A549 (cell line): ENCODE results near the gene PHF2. TPM values are rescaled to one million over a fixed set of nuclear protein-coding genes. Genes with fewer than 3 reads are reported as not detected.

Source experiments
- ATAC-seq, 2 experiments: fragments of 200-7000 bp in 1 of 2; fragments of >200 bp in 1 of 2; cut with Nextera tagmentation in 1 of 2; cut with Tn5 transposase in 1 of 2; 3 replicates each; pipeline versions ENCODE4 v1.8.0 to v1.9.1; 2018 to 2020; ENCODE audit warnings: mild to moderate bottlenecking in 1 of 2, moderate library complexity in 1 of 2
- CTCF ChIA-PET: fragments of 300-600 bp; sonication (Branson Sonifier 250); formaldehyde crosslinking; extraction: SDS; loops from one replicate; lab custom pipeline; 2021; ENCODE audit warnings: antibody characterized with exemption, inconsistent platforms; lab: Yijun Ruan, JAX
- POLR2A ChIA-PET: fragments of 350-600 bp; formaldehyde crosslinking; extraction: SDS; loops from one replicate; lab custom pipeline; 2021; ENCODE audit warnings: antibody characterized with exemption, inconsistent platforms; lab: Yijun Ruan, JAX
- DNase-seq, 2 experiments: peaks; one replicate each; pipeline versions ENCODE4 v3.0.0 to v3.0.0-alpha.2; 2011 to 2016; ENCODE audit warnings: low read depth in 1 of 2, low spot score in 1 of 2
- FAIRE-seq: peaks from 2 replicates; lab custom pipeline; 2011; peaks lifted over from hg19 to GRCh38; lab: Jason Lieb, UNC
- H3K27ac ChIP-seq, 2 experiments: fragments of >200 bp; sonication (Bioruptor Twin); formaldehyde crosslinking; 3 replicates each; pipeline ENCODE4 v1.5.1; 2016 to 2017
- H3K4me1 ChIP-seq: fragments of >200 bp; sonication (Bioruptor Twin); formaldehyde crosslinking; 3 replicates; pipeline ENCODE4 v1.6.1; 2016
- H3K4me2 ChIP-seq: fragments of >200 bp; sonication (Bioruptor Twin); formaldehyde crosslinking; 3 replicates; pipeline ENCODE4 v1.6.1; 2016
- H3K4me3 ChIP-seq: fragments of >200 bp; sonication (Bioruptor Twin); formaldehyde crosslinking; 3 replicates; pipeline ENCODE4 v1.5.1; 2016
- H3K9me3 ChIP-seq: fragments of >200 bp; sonication (Bioruptor Twin); formaldehyde crosslinking; 3 replicates; pipeline ENCODE4 v1.6.1; 2016
- BHLHE40 ChIP-seq: IDR thresholded peaks from 2 replicates; pipeline ENCODE4 v1.6.1; 2012; ENCODE audit warnings: low read depth, low read length, inconsistent platforms
- CBX2 ChIP-seq: fragments of 200-600 bp; sonication (generic); IDR thresholded peaks from 2 replicates; pipeline ENCODE4 v1.6.1; 2016; ENCODE audit warnings: low read depth, mild to moderate bottlenecking, borderline replicate concordance
- CEBPB ChIP-seq, 2 experiments: fragments of >200 bp in 1 of 2; sonication (Bioruptor Twin) in 1 of 2; formaldehyde crosslinking in 1 of 2; IDR thresholded peaks; 2 replicates each; pipeline ENCODE4 v1.6.1; 2012 to 2016
- CHD4 ChIP-seq: fragments of 200-600 bp; sonication (generic); IDR thresholded peaks from 2 replicates; pipeline ENCODE4 v1.6.1; 2016; ENCODE audit warnings: antibody characterized with exemption, mild to moderate bottlenecking, borderline replicate concordance
- CTCF ChIP-seq: fragments of >200 bp; sonication (Bioruptor Twin); formaldehyde crosslinking; IDR thresholded peaks from 3 replicates; pipeline ENCODE4 v1.5.1; 2016
- E2F6 ChIP-seq: IDR thresholded peaks from 2 replicates; pipeline ENCODE4 v1.6.1; 2012; ENCODE audit warnings: low read depth, borderline replicate concordance
- EHMT2 ChIP-seq: fragments of 200-600 bp; sonication (generic); IDR thresholded peaks from 2 replicates; pipeline ENCODE4 v1.6.1; 2016; ENCODE audit warnings: antibody characterized with exemption, low read depth, mild to moderate bottlenecking, moderate library complexity
- EP300 ChIP-seq, 2 experiments: fragments of >200 bp; sonication (Bioruptor Twin); formaldehyde crosslinking; IDR thresholded peaks; 2 replicates in 1 of 2; 3 replicates in 1 of 2; pipeline ENCODE4 v1.6.1; 2016 to 2017
- HES2 ChIP-seq: fragments of >200 bp; sonication (Bioruptor Twin); formaldehyde crosslinking; IDR thresholded peaks from 2 replicates; pipeline ENCODE4 v1.6.1; 2016
- HMGXB4 ChIP-seq: fragments of 250-450 bp; sonication (Bioruptor Pico); IDR thresholded peaks from 2 replicates; pipeline ENCODE4 v1.5.0; 2021; ENCODE audit warnings: mild to moderate bottlenecking, moderate library complexity, borderline replicate concordance
- HOXB5 ChIP-seq: fragments of 250-450 bp; sonication (Bioruptor Pico); IDR thresholded peaks from 2 replicates; pipeline ENCODE4 v1.5.0; 2020; ENCODE audit warnings: mild to moderate bottlenecking, moderate library complexity
- JUN ChIP-seq, 2 experiments: fragments of >200 bp; sonication (Bioruptor Twin); formaldehyde crosslinking; IDR thresholded peaks; 2 replicates in 1 of 2; 3 replicates in 1 of 2; pipeline ENCODE4 v1.6.1; 2016 to 2017
- KDM1A ChIP-seq: fragments of 200-600 bp; sonication (generic); IDR thresholded peaks from 2 replicates; pipeline ENCODE4 v1.6.1; 2016; ENCODE audit warnings: low read depth, mild to moderate bottlenecking
- KDM5A ChIP-seq: fragments of 200-600 bp; sonication (generic); IDR thresholded peaks from 2 replicates; pipeline ENCODE4 v1.6.1; 2016; ENCODE audit warnings: antibody characterized with exemption, mild to moderate bottlenecking
- NFE2L2 ChIP-seq: fragments of 150-350 bp; conservative IDR thresholded peaks from 2 replicates; pipeline ENCODE4 v1.6.1; 2014; ENCODE audit warnings: low read length
- PHF8 ChIP-seq: fragments of 200-600 bp; sonication (generic); IDR thresholded peaks from 2 replicates; pipeline ENCODE4 v1.6.1; 2016; ENCODE audit warnings: low read depth, mild to moderate bottlenecking, antibody characterized with exemption, moderate library complexity, borderline replicate concordance
- RFX5 ChIP-seq: fragments of 450-650 bp; IDR thresholded peaks from 2 replicates; pipeline ENCODE4 v1.7.1; 2014; ENCODE audit warnings: antibody characterized with exemption, mild to moderate bottlenecking, moderate library complexity
- RNF2 ChIP-seq: fragments of 200-600 bp; sonication (generic); IDR thresholded peaks from 2 replicates; pipeline ENCODE4 v1.6.1; 2016; ENCODE audit warnings: low read depth, mild to moderate bottlenecking, antibody characterized with exemption, moderate library complexity, borderline replicate concordance
- USF2 ChIP-seq: fragments of 450-650 bp; IDR thresholded peaks from 2 replicates; pipeline ENCODE4 v1.6.1; 2014; ENCODE audit warnings: antibody characterized with exemption
- WGBS: methylation state at CpG from one replicate; pipeline ENCODE4 v1.1.6; 2017; ENCODE audit errors: missing lambda C conversion rate; 5-methylcytosine and 5-hydroxymethylcytosine counted together
- polyA plus RNA-seq, 4 experiments: library from polyadenylated mRNA; depleted of rRNA in 3 of 4; stranded (reverse); fragments of >200 nt; fragmentation: RNase III in 1 of 4; extraction: RNeasy Plus Mini Kit Qiagen cat#74134 plus additional on column Dnase treatment in 1 of 4; gene quantifications; 2 replicates in 3 of 4; 3 replicates in 1 of 4; pipeline ENCODE4 v1.2.3, GENCODE V29; 2011 to 2017

Gene PHF2
- polyA plus RNA-seq, 2 of the 4 experiments (the other 2 are of a cell fraction), result 9.6 to 12.2 TPM

GRCh38 chr9:93590609-93591234 lies 14.3 kb downstream of the PHF2 start:
- Histone ChIP-seq H3K27ac (no peak overlapping the region), H3K4me3 (no peak overlapping the region), H3K4me1 (peaks cover 7% of the 10 kb centered on the region; the same call in 1 of the 3 replicates), H3K4me2 (no peak overlapping the region), H3K9me3 (no peaks in the 10 kb centered on the region)
- ATAC-seq, result no peak
- CTCF ChIA-PET, result no interaction called here
- TF ChIP-seq E2F6 (no peak), CBX2 (no peak), PHF8 (no peak)
- 75% methylated on average over 8 of the region's 8 CpGs for WGBS
- DNase-seq, result no peak
- FAIRE-seq, result no peak
- POLR2A ChIA-PET, result no interaction called here

GRCh38 chr9:93591301-93592007 lies 15.1 kb downstream of the PHF2 start:
- Histone ChIP-seq H3K9me3 (no peaks in the 10 kb centered on the region), H3K4me2 (no peak overlapping the region), H3K27ac (no peak overlapping the region), H3K4me3 (no peak overlapping the region), H3K4me1 (peaks cover 7% of the 10 kb centered on the region; the same call in 1 of the 3 replicates)
- CTCF ChIA-PET, result interaction anchor here (0.6 to 1.2 kb wide), 2 partner anchors 13 to 642 kb away, joined by 3 to 4 read pairs; no protein-coding TSS in a partner anchor
- FAIRE-seq (no peak), ATAC-seq (no peak), DNase-seq (no peak)
- POLR2A ChIA-PET, result no interaction called here
- TF ChIP-seq RNF2 (no peak), RFX5 (no peak), HOXB5 (CRISPR knock-in tag) (no peak), NFE2L2 (no peak), KDM5A (no peak), JUN (IDR thresholded peaks at IDR 0.05) (no peak), USF2 (no peak), BHLHE40 (no peak), CTCF (no peak), PHF8 (no peak), EHMT2 (no peak), HMGXB4 (CRISPR knock-in tag) (no peak), KDM1A (no peak), EP300 (IDR thresholded peaks at IDR 0.05) (no peak), HES2 (no peak), CEBPB (IDR thresholded peaks at IDR 0.05) (no peak), CHD4 (no peak)
- 81% methylated on average over 12 of the region's 13 CpGs for WGBS
